ENCODE data around the gene CTNNB1.

- TF ChIP-seq CTCF (IDR thresholded peaks at IDR 0.05; ENCODE audit: insufficient read depth, low read length) (no peak), GABPA (IDR thresholded peaks at IDR 0.05; ENCODE audit: low read depth) (no peak)
Measured at GRCh38 chr3:41247055-41248004, 48.0 kb downstream of the CTNNB1 start.
